ENCODE measurements around the gene ATP11C.
"Not testable (repeated sequence)": the region's sequence is repeated elsewhere in the genome, so short reads cannot be mapped to it uniquely, and the experiment has no call there.

Gene ATP11C

DNA sequence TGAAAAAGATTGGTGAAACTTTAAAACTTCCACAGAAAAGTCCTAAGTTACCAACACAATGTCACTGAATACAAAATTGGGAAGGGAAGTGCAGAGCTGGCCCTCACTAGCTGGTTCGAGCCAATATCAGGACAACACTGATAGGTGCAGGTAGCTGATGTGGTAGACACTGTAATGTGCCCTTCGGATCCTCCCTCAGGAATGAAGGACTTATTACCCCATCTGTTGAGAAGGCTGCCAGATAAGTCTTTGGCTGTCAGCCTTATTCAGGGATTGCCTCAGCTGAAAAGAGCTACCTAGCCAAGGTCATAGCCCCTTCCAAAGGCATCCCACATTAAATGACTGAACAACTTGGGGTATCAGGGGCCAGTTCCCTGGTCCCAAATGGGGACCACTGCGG lies 230.2 kb downstream of the ATP11C start:
- DNase-seq: no peak

GRCh38 chrX:139692908-139693307 lies 239.9 kb downstream of the ATP11C start:
- no peak for DNase-seq

- DNase-seq: no peak
Observed at GRCh38 chrX:139692506-139692849, 240.4 kb downstream of the ATP11C start.

- DNase-seq: no peak
Observed at GRCh38 chrX:139691843-139692505, 240.9 kb downstream of the ATP11C start.

DNA sequence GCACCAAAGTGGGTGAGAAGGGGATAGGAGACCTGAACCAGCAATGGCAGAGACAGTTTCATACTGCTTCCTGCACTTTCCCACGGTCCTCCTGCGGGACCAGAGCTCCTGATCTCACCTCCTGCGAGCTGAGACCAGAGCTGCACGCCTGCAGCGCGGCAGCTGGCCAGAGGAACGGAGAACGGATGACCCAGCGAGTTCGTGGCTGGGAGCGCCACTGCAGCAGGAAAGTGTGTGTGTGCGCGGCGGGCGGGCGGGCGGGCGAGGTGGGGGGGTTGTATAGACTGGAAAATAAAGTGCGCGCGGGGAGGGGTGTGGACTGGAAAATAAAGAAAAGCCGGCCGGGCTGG lies 241.4 kb downstream of the ATP11C start:
- no peak for DNase-seq

DNA sequence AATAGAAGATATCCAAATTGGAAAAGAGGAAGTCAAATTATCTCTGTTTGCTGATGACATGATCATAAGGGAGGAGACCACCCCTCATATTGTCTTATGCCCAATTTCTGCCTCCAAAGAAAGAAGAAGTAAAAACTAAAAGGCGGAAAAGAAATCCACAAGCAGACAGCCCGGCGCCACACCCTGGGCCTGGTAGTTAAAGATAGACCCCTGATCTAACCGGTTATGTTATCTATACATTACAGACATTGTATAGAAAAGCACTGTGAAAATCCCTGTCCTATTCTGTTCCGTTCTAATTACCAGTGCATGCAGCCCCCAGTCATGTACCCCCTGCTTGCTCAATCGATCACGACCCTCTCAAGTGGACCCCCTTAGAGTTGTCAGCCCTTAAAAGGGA lies 247.7 kb downstream of the ATP11C start:
- DNase-seq: not testable (repeated sequence)

DNA sequence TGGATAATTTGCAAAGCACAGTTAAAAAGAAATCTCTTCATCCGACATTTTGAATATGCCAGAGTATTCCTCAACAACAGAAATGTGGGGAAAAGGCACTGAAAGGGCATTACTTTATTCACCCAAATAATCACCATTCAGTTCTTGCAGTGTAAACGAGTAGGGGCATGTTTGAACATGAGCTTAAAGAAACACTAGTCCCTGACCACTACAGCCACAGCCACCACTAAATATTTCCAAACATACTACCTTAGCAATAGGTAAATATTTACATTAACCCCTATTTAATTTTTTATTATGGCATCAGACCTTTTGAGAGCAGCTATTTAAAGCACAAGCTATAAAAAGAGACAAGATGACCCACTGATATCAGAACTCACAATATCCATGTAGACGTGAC lies 252.5 kb downstream of the ATP11C start:
- no peak for DNase-seq

Measured in fibroblast of skin of right quadriceps (primary cell).